Tibial nerve (tissue), 3 donors: Measurements from ENCODE around the gene RAB1B.

Source experiments
- EP300 ChIP-seq, 2 donors: sonication (generic); formaldehyde crosslinking; IDR thresholded peaks; one replicate each; pipeline ENCODE4 v1.6.1; 2017; ENCODE audit warnings: antibody characterized with exemption in 2 of 2, mild to moderate bottlenecking in 1 of 2
- POLR2A ChIP-seq, 2 donors: fragments of 450-650 bp; IDR thresholded peaks; one replicate each; pipeline ENCODE4 v1.6.1; 2017; ENCODE audit warnings: antibody characterized with exemption in 2 of 2, mild to moderate bottlenecking in 2 of 2, moderate library complexity in 2 of 2

DNA sequence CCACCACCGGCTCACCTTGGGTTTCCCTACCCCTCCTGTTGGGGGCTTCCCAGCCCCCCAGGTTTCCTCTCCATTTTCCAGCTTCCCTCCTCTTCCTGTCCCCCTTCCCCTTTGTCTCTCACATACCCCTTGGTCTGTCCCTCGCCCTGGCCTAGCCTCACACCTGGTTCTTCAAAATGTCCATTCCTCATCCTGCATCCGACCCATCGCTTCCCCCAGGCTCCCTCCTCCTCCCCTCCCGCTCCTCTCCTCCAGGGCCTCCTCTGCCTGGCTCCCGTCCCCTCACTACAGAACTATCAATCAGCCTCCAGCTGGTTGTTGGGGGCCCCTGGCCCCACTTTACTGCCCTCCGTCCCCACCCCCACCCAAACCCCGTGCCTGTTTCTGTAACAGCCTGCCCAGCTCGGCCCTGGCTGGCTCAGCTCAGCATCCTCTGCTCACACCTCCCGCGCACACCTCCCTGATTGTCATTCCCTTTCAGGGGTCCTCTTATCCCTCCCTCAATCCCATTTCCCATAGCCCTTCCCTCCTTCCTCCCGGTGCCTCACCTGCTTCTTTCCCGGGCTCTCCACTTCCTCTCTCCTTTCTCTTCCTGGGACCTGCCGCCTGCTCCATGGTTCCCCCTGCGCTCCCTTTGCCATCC, 10.8 kb downstream of the RAB1B start:
- no peak for TF ChIP-seq POLR2A (IDR thresholded peaks at IDR 0.05)
- TF ChIP-seq EP300 (IDR thresholded peaks at IDR 0.05) = no peak
